GM12801 (cell line): Measurements from ENCODE around the gene RNF227.

Source experiments
- TF ChIP-seq, protein P1 (sequence below): IDR thresholded peaks from one replicate; pipeline ENCODE4 v1.5.1; 2011; ENCODE audit warnings: control low read depth; ENCODE audit not compliant: insufficient read length; ENCODE audit errors: extremely low read depth

RNF227 gene

DNA sequence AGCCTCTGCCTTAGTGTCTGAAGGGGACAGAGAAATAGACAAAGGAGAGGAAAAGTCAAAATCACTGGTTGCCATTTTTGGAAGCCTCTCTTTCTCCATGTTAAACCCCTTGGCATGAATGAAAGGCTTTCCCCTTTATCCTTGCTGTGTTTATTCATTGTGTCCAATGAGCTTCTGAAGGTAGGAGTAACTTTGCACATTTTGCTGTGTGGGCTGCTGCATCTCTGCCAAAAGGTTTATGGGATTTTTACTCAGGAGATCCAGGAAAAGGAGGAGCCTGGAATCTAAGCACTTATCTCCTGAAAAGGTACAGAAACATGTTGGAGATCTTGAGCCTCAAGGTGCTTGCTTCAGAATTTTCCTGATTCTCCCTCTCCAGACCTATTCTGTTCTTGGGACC is 19.8 kb upstream of the RNF227 start:
- TF ChIP-seq, protein P1, sequence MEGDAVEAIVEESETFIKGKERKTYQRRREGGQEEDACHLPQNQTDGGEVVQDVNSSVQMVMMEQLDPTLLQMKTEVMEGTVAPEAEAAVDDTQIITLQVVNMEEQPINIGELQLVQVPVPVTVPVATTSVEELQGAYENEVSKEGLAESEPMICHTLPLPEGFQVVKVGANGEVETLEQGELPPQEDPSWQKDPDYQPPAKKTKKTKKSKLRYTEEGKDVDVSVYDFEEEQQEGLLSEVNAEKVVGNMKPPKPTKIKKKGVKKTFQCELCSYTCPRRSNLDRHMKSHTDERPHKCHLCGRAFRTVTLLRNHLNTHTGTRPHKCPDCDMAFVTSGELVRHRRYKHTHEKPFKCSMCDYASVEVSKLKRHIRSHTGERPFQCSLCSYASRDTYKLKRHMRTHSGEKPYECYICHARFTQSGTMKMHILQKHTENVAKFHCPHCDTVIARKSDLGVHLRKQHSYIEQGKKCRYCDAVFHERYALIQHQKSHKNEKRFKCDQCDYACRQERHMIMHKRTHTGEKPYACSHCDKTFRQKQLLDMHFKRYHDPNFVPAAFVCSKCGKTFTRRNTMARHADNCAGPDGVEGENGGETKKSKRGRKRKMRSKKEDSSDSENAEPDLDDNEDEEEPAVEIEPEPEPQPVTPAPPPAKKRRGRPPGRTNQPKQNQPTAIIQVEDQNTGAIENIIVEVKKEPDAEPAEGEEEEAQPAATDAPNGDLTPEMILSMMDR = no peak

DNA sequence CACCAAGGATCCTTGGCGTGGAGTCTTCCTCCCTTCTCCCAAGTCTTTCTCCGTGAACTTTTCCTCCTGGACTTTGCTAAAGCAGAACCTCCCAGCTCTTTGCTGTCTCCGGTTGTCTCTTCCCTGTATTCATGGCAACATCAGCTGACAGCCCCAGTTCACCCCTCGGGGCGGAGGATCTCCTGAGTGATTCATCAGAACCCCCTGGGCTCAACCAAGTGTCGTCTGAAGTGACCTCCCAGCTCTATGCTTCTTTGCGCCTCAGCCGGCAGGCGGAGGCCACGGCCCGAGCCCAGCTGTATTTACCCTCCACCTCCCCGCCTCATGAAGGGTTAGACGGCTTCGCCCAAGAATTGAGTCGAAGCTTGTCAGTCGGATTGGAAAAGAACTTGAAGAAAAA is 16.9 kb upstream of the RNF227 start:
- TF ChIP-seq, protein P1 = no peak

DNA sequence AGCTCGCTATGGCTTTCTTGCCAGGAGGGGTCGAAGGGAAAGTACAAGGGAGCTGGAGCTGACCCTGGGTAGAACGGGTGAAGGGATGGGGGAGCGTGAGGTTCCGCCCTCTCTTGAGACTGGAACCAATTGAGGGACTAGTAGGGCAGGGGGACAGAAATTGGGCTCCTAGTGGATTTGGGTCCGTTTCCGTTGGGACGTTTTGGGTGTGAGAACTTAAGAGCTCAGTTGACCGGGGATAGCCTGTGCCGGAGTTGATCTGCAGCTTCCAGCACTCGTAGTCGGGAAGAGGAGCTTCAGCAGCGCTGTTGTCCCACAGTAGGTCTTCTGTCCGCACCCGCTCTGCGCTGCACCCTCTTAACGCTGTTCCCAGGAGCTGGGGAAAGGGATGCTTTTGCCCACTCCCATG is 16.4 kb upstream of the RNF227 start:
- TF ChIP-seq, protein P1 = no peak

DNA sequence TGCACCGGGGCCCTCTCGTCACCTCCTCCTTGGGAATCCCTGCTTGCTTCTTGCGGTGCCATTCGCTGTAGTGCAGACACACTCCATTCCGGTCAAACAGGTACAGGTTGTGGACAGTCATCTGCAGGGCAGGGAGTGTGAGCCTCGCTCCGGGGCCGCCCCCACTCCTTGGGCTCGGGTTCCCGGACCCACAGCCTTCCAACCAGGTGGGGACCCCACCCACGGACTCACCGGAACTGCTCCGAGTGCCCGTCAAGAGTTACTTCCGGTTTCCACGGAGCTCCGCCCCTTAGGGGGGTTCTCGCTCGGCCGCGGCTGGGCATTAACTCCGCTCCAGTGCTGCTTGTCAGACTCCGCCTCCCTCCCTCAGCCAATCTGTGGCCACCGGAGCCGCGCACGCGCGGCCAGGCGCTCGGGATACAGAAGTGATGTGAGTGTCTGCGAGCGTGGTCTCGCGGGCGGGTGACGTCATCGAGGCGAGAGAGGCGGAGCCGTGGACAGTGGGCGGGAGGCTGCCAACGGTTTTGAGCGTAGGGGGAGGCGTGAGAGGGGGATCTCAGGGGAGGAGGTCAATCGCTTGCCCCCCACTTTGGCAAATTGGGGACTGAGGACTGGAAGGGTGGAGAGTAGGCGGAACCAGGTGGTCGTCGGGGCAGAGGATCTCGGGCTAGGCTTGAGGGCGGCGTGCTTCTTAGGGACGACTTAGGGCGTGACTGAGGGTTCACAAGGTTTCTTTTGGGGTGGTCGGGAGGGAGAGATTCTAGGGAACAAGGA is 15.8 kb upstream of the RNF227 start, which contains the start of the genes CNTROB and TRAPPC1:
Gene CNTROB, plus strand, starts transcription at position 498 of the 774 bp plus-strand sequence. CDS start 874 bp downstream, outside the sequence.
Gene TRAPPC1, minus strand, starts transcription at position 238 of the 774 bp plus-strand sequence. Its CDS starts 117 bp downstream, at position 121.
- TF ChIP-seq, protein P1 = no peak

DNA sequence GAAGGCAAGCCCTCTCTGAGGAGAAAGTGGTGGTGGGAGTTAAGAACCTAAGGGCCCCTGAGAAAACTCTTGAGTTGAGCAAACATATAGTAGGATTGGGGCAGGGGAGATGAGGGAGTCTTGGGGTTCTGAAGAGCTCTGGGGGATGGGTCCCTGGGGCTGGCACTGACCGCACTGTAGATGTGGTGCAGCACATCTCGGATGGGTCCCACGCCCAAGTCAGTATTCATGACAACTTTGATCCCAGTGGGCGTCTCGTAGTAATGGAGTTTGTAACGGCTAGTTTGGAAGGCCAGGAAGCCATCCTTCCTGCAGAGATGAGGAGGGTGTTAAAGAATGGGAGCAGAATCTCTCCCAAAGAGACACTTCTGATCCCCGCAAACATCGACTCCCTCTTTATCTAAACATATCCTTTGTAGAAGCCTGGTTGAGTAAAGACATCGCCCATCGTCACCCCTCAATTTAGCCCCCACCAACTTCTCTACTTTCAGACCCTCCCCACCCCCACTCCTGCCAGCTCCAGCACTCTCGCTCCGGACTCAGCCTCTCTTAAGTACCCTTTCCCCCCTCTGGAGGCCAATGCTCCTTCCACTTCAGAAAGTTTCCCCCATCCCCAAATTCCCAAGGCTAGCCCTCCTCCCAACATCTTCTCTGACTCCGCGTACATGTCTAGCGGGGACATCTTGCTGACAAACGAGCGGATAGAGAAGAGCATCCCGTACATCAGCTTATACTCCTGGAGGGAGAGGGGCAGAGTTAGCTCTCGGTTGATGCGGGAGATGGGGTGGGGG is 14.9 kb upstream of the RNF227 start:
- TF ChIP-seq, protein P1 = no peak

DNA sequence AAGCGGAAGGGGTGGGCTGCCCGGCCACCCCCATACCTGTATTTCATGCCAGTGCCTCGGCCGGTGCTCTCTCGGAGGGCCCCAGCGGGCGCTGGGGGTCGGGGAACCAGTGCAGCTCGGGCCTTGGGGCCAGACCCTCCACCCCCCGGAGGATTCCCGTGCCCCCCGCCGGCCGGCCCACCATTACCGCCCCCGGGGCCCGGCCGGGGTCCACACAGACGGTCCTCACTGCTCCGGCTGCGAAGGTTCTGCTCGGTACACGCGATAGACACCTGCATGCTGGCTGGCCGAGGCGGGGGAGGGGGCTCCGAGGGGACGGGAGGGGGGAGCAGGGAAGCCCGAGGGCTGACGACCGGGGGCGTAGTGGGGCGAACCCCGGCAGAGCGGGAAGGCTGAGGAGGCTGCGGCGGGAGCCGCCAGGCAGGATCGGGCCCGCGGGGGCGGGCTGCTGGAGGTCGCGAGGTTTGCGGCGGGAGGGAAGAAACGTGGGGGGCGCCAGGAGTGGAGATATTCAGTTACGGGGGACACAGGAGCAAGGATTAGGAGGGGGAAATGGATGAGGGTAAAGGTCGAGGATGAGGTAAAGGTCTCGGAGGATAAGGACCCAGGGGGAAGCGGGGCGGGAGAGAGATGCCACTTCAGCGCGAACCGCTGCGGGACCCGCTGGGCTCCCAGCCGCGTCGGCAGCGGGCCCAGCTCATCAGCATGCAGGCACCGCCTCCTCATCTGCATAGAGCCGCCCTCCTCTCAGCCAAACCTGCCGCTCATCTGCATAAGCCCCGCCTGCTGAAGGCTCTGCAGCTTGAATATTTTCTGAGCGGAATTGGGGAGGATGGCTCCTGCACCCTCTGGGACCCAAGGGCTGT is 13.3 kb upstream of the RNF227 start, which contains the start of gene KCNAB3:
Gene KCNAB3, minus strand, starts transcription at position 699 of the 866 bp plus-strand sequence. Its CDS starts 421 bp downstream, at position 278.
- TF ChIP-seq, protein P1 = no peak

DNA sequence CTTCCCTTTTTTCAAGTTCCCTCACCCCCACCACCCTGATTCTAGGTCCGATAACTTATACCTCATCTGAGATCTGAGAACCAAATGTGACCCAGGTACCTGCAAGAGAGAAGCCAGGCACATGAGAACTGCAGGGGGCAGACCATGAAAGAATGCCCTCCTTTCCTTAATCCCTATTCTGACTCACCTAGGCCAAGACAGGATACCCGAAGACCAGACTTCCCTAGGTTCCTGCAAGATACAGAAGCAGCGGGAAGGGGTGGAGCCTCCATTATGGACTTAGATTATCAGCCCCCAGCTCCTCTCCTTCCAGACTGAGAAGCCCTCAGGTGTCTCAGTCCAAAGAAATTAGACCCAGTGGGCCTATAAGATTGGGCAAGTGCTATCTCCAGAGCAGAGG is 11.5 kb upstream of the RNF227 start:
- TF ChIP-seq, protein P1 = no peak
